GM23248 (cell line): ENCODE results near the gene CLN3.

Experiments
- EZH2 ChIP-seq: fragments of 200-600 bp; sonication (generic); IDR thresholded peaks from 2 replicates; pipeline ENCODE4 v1.6.1; 2018; ENCODE audit warnings: antibody characterized with exemption, mild to moderate bottlenecking; ENCODE audit not compliant: insufficient read depth, poor library complexity, severe bottlenecking
- EZH2phosphoT487 ChIP-seq: fragments of 200-600 bp; sonication (generic); IDR thresholded peaks from 2 replicates; pipeline ENCODE4 v1.6.1; 2018; ENCODE audit warnings: antibody characterized with exemption, moderate library complexity, mild to moderate bottlenecking, low read depth; ENCODE audit not compliant: insufficient read depth

DNA sequence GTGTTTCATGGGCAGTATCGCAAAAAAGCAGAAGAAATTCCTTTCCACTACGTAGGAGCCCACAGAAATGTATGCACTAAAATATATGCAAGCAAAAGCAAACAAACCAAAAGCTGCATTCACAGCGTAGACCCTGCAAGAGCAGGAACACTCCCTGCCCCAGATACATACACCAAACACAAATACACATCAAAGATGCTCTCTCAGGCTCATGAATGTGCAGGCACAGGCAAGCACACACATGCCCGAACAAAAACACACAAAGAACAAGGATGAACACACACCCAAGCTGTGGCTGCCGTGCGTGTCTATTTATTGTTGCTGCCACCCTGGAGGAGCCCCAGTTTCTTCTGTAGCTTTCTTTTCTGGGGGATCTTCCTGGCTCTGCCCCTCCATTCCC is 45.2 kb upstream of the CLN3 start:
- no peak for TF ChIP-seq EZH2
- no peak for TF ChIP-seq EZH2phosphoT487
